Astrocyte of the spinal cord (primary cell): ENCODE results near the gene C6orf47.
A peak's percentile ranks its signal among the peaks of the same experiment; 100 is the strongest.

Source experiments
- DNase-seq: peaks from one replicate; pipeline ENCODE4 v3.0.0; 2011; ENCODE audit warnings: low read depth, low spot score
- H3K4me3 ChIP-seq: 2 replicates; pipeline ENCODE4 v1.5.1; 2011; ENCODE audit warnings: low read depth, mild to moderate bottlenecking, low read length, moderate library complexity
- in situ Hi-C: cut with HindIII; loops from 2 replicates; pipeline ENCODE4 v1.10.0; 2017; ENCODE audit warnings: low sequenced_read_pairs
- TF ChIP-seq, protein P1 (sequence below): IDR thresholded peaks from 2 replicates; pipeline ENCODE4 v1.5.1; 2012; ENCODE audit warnings: low read depth, mild to moderate bottlenecking, low read length, inconsistent platforms

The C6orf47 gene

DNA sequence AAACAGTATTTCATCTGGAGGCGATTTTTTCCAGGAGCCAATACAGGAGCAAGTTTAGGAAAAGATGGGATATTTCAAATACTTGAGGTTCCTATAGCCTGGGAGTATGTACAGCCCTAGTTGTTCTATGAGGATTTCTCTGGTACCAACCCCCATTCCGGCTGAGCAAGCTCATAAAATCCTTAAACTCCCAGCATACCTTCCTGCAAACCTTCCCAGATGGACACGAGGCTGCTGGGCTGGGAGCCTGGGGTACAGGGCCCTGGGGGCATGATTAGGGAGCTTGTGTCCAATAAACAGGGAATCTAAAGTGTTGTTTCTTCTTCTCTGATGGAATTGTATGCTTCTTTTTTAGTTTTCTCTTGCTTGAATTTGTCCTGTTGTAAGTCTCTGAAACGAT lies 38.6 kb downstream of the C6orf47 start:
- TF ChIP-seq, protein P1, sequence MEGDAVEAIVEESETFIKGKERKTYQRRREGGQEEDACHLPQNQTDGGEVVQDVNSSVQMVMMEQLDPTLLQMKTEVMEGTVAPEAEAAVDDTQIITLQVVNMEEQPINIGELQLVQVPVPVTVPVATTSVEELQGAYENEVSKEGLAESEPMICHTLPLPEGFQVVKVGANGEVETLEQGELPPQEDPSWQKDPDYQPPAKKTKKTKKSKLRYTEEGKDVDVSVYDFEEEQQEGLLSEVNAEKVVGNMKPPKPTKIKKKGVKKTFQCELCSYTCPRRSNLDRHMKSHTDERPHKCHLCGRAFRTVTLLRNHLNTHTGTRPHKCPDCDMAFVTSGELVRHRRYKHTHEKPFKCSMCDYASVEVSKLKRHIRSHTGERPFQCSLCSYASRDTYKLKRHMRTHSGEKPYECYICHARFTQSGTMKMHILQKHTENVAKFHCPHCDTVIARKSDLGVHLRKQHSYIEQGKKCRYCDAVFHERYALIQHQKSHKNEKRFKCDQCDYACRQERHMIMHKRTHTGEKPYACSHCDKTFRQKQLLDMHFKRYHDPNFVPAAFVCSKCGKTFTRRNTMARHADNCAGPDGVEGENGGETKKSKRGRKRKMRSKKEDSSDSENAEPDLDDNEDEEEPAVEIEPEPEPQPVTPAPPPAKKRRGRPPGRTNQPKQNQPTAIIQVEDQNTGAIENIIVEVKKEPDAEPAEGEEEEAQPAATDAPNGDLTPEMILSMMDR = no peak
- no peak for DNase-seq
- peak overlapping the region; percentile 61 for H3K4me3 ChIP-seq
- in situ Hi-C loops = no loop called here

DNA sequence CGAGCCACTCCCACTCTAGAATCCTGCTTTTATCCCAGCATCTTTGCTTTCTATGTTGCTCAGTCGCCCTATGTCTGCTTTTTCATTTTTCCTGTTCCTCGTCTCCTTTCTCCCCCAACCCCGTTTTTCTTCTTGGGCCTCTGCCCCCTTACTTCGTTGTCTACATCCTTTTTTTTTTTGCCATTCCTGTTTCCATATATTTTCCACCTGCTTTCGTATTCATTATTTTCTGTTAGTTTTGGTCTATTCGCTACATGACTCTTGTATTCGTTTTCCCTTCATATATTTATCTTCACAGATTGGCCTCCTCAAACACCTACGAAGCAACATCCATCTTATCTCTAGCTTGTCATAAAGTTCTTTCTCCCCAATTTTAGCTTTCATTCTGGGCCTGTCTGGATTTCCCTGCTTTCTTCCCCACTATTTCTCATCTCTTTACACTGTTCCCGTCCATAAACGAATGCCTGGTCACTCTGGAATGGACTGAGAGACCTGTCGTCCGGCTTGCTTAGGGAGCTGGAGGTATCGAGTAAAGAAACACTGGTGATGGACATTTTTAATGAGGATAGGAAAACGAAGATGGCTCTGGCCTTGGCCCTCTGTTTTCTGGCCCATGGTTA lies 39.1 kb downstream of the C6orf47 start:
- TF ChIP-seq, protein P1 = no peak
- peak overlapping the region; percentile 61 for H3K4me3 ChIP-seq
- in situ Hi-C loops = no loop called here
- DNase-seq = no peak

DNA sequence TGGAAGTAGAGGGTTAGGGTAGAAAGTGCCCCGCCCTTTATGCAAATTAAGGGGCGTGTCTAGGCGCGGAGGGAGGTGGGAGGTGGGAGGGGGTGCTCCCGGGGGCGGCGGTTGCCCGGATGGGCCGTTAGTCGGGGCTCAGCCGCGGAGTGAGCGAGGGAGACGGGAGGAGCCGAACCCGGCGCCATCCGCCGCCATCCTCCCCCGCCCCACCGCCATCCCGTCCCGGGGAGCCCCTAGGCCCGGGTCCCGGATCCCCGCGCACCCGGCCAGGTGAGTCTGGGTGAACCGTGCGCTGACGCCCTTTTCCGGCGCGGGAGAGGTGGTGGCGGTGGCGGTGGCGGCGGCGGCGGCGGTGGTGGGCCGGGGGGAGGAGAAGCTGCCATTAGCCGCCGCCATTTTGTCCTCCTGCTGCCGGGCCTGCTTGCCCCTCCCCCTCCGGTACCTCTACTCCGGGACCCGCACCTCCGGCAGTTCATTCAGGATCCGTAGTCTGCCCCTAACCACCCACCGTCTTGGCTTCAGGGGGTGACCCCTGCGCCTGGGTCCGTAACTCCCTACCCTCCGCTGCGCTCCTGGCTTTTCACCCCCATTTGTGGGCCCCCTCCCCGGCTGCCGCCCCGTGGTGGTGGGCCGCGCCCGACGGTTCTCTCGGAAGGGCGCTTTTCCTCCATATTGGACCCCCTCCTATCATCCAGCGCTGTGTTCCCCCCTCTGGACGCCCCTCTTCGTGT lies 39.8 kb downstream of the C6orf47 start, which contains the start of gene PRRC2A:
Gene PRRC2A, plus strand, starts transcription at position 130 of the 734 bp plus-strand sequence. CDS start 2,075 bp downstream, outside the sequence.
- in situ Hi-C loops = no loop called here
- TF ChIP-seq, protein P1 = no peak
- no peak for DNase-seq
- H3K4me3 ChIP-seq = peak within 1 kb of the TSS; percentile 66

DNA sequence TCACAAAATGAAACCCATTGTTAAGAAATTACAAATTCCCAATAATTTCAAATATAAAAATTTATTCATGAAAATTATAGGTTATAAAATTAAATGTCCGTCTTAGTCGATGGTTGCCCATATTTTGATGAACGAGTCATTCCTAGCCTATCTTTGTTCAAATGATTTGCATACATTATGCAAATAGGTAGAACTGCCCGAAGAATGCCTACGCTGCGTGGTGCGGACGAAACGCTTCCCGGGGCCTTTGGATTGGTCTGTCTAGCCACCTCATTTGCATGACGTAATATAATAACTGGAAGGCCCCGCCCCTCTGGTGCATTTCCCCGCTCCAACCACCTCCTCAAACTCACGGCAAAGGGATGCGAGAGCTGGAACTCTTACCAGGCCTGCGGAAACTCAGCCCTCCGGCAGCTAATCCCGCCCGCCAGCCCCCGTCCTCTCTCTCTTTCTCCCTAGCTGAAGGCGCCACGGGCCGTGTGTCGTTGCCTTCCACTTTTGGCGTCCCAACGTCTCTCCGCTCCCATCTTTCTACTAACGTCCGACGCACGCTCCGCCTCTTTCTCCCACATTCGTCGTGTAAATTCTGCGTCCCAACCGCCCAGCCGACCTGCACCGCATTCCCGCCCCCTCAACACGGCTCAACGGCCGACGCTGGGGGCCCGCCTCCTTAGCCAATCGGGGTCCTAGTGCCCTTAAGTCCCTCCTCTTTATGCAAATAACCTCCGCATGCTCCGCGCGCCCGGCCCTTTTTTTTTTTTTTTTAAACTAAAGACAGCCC lies 40.6 kb downstream of the C6orf47 start:
- in situ Hi-C loops = no loop called here
- H3K4me3 ChIP-seq = peak overlapping the region; percentile 66
- DNase-seq = peak; percentile 100
- TF ChIP-seq, protein P1 = no peak

DNA sequence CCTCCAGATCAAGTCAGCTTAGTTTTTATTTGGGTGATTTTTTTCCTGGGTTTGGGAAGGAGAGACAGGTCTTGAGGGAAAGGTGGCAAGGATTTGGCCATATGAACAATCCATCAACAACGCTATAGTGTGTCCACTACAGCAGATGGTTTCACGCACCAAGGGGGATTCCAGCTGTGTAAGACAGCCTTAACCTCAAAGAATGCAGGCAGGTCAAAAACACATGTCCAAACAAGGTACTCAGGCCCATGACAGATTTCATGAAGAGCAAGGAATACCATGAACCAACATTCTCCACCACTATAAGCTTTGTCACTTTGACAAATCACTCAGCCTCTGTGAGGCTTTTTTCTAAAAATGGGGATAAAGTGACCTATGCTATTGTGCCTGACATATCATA lies 43.6 kb downstream of the C6orf47 start:
- TF ChIP-seq, protein P1 = no peak
- no peak for DNase-seq
- in situ Hi-C loops = no loop called here
- H3K4me3 ChIP-seq = no peak overlapping the region

DNA sequence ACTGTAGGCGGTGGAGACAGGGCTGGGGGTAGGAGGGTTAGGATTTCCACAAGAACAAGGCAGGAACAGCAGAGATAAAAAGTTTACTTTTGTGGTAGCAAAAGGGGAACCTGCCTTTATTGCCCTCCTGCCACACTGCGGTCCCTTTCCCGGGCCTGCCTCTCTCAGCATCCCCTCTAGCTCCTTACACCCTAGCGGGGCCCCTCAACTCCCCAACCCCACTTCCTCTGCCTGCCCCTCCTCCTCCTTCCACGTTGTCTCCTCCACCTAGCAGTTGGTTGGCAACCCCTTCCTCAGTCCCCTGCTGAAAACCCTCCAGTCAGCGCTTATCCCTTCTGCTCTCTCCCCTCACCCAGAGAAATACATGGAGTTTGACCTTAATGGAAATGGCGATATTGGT lies 44.8 kb downstream of the C6orf47 start:
- no peak for DNase-seq
- H3K4me3 ChIP-seq = no peak overlapping the region
- TF ChIP-seq, protein P1 = no peak
- in situ Hi-C loops = no loop called here
